Right lobe of liver (tissue), 4 donors: ENCODE measurements around the gene GATB.

Experiments
- POLR2A ChIP-seq: fragments of 450-650 bp; IDR thresholded peaks from one replicate; pipeline ENCODE4 v1.6.1; 2017; ENCODE audit warnings: antibody characterized with exemption, mild to moderate bottlenecking
- TF ChIP-seq, protein P1 (sequence below), 4 donors: fragments of 200-600 bp in 3 of 4; fragments of 450-650 bp in 1 of 4; IDR thresholded peaks; one replicate each; pipeline versions ENCODE4 v1.5.1 to v1.8.0; 2016 to 2022; ENCODE audit warnings: antibody characterized with exemption in 4 of 4, mild to moderate bottlenecking in 2 of 4
- donor health status: DM: no; HTN: no; CAD: no.
- donor health status: DM: no; HTN: no; CAD: no.
- donor health status: DM: no; HTN: yes; CAD: no.

DNA sequence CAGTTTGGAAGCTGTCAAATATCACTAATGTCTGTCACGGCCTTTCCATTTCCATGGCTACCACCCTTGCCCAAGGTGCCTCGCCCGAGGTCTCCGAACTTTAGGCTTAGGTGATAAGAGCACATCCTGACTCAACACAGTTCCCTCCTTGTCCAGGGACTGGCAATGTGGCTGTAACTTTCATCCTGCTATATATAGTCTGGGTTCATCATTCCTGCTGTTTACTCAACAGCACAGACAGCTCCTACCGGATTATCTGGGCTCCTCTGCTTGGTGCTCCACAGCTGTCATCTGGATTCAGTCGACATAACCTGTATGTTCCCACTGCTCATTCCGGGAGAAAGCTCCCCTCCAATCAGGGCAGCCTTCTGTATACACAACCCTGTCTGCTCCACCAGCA lies 51.2 kb downstream of the GATB start:
- no peak for TF ChIP-seq POLR2A
- TF ChIP-seq, protein P1, sequence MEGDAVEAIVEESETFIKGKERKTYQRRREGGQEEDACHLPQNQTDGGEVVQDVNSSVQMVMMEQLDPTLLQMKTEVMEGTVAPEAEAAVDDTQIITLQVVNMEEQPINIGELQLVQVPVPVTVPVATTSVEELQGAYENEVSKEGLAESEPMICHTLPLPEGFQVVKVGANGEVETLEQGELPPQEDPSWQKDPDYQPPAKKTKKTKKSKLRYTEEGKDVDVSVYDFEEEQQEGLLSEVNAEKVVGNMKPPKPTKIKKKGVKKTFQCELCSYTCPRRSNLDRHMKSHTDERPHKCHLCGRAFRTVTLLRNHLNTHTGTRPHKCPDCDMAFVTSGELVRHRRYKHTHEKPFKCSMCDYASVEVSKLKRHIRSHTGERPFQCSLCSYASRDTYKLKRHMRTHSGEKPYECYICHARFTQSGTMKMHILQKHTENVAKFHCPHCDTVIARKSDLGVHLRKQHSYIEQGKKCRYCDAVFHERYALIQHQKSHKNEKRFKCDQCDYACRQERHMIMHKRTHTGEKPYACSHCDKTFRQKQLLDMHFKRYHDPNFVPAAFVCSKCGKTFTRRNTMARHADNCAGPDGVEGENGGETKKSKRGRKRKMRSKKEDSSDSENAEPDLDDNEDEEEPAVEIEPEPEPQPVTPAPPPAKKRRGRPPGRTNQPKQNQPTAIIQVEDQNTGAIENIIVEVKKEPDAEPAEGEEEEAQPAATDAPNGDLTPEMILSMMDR (IDR thresholded peaks at IDR 0.05) = no peak
